Measurements from ENCODE around the gene KIRREL1. TPM values are rescaled to one million over a fixed set of nuclear protein-coding genes. Genes with fewer than 3 reads are reported as not detected.

KIRREL1 gene
- total RNA-seq, 2 donors from 2014 or later, result not detected

GRCh38 chr1:157963713-157964112, 29.7 kb upstream of the KIRREL1 start:
- Mint-ChIP-seq H3K36me3 (no peaks in the 10 kb centered on the region), H3K9me3 (no peaks in the 10 kb centered on the region), H3K27ac (no peak overlapping the region), H3K4me3 (no peak overlapping the region), H3K4me1 (ENCODE audit: low read depth in 2 of 2) (peaks cover 6 to 9% of the 10 kb centered on the region in 2 donors), H3K27me3 (peaks cover 28 to 31% of the 10 kb centered on the region in 2 donors)
- DNase-seq (ENCODE audit: low spot score), result no peak
- no peak for ATAC-seq

- no peaks in the 10 kb centered on the region for H3K36me3 Mint-ChIP-seq
- peaks cover 14 to 28% of the 10 kb centered on the region in 2 donors for H3K27me3 Mint-ChIP-seq
- H3K4me3 Mint-ChIP-seq, result no peak overlapping the region
- H3K4me1 Mint-ChIP-seq (ENCODE audit: low read depth in 2 of 2), result peaks cover 6 to 13% of the 10 kb centered on the region in 2 donors
- H3K9me3 Mint-ChIP-seq, result no peaks in the 10 kb centered on the region
- no peak for ATAC-seq
- no peak for DNase-seq (ENCODE audit: low spot score)
- no peak overlapping the region for H3K27ac Mint-ChIP-seq
Observed at GRCh38 chr1:157965584-157965983, 27.9 kb upstream of the KIRREL1 start.

- ATAC-seq (no peak), DNase-seq (ENCODE audit: low spot score) (no peak)
- Mint-ChIP-seq H3K9me3 (no peaks in the 10 kb centered on the region), H3K4me1 (ENCODE audit: low read depth in 2 of 2) (peaks cover 6 to 18% of the 10 kb centered on the region in 2 donors), H3K36me3 (no peaks in the 10 kb centered on the region), H3K27me3 (peaks cover 9 to 24% of the 10 kb centered on the region in 2 donors), H3K27ac (no peak overlapping the region), H3K4me3 (no peak overlapping the region)
Observed at GRCh38 chr1:157966031-157966537, 27.4 kb upstream of the KIRREL1 start.

GRCh38 chr1:157967205-157967604, 26.2 kb upstream of the KIRREL1 start:
- H3K9me3 Mint-ChIP-seq, result no peaks in the 10 kb centered on the region
- no peaks in the 10 kb centered on the region for H3K36me3 Mint-ChIP-seq
- H3K27me3 Mint-ChIP-seq, result peaks cover 10 to 17% of the 10 kb centered on the region in 2 donors
- no peak overlapping the region for H3K27ac Mint-ChIP-seq
- peaks cover 3 to 15% of the 10 kb centered on the region in 2 donors for H3K4me1 Mint-ChIP-seq (ENCODE audit: low read depth in 2 of 2)
- ATAC-seq (no peak), DNase-seq (ENCODE audit: low spot score) (no peak)
- H3K4me3 Mint-ChIP-seq, result no peak overlapping the region

DNA sequence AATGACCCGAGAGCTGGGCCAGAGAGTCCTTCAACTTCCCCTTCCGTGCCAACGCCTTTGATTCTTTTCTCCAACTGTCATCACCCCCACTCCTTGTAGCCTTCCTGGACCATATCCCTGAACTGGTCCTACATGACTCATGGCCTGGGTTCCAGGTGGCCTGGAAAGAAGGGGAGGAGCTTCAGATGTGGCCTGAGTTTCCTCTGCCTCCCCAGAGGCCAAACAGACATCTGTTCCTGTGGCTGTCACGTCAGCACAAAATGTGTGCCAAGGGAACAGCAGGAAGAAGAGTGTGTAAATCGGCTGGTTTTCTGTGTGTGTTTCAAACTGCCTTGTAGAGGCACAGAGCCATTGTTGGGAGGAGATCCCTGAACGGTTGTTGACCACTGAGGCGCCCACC, 24.9 kb upstream of the KIRREL1 start:
- no peak overlapping the region for H3K4me3 Mint-ChIP-seq

GRCh38 chr1:157968946-157969345, 24.5 kb upstream of the KIRREL1 start:
- H3K4me1 Mint-ChIP-seq (ENCODE audit: low read depth in 2 of 2), result peaks cover 0 to 9% of the 10 kb centered on the region in 2 donors
- H3K27ac Mint-ChIP-seq, result no peak overlapping the region
- no peak overlapping the region for H3K4me3 Mint-ChIP-seq
- DNase-seq (ENCODE audit: low spot score), result no peak
- ATAC-seq, result no peak
- peaks cover 15 to 24% of the 10 kb centered on the region in 2 donors for H3K27me3 Mint-ChIP-seq
- H3K9me3 Mint-ChIP-seq, result no peaks in the 10 kb centered on the region
- H3K36me3 Mint-ChIP-seq, result no peaks in the 10 kb centered on the region

More for the DNA sequence above, 24.9 kb upstream of the KIRREL1 start:
- Mint-ChIP-seq H3K9me3 (no peaks in the 10 kb centered on the region), H3K27me3 (peaks cover 10 to 20% of the 10 kb centered on the region in 2 donors), H3K27ac (no peak overlapping the region), H3K36me3 (no peaks in the 10 kb centered on the region), H3K4me1 (ENCODE audit: low read depth in 2 of 2) (peaks cover 0 to 9% of the 10 kb centered on the region in 2 donors)
- DNase-seq (ENCODE audit: low spot score), result no peak
- no peak for ATAC-seq

GRCh38 chr1:157969697-157970485, 23.6 kb upstream of the KIRREL1 start:
- DNase-seq (ENCODE audit: low spot score), result no peak
- no peak for ATAC-seq
- H3K36me3 Mint-ChIP-seq, result no peaks in the 10 kb centered on the region
- peaks cover 18 to 25% of the 10 kb centered on the region in 2 donors for H3K27me3 Mint-ChIP-seq
- H3K4me3 Mint-ChIP-seq, result no peak overlapping the region
- H3K4me1 Mint-ChIP-seq (ENCODE audit: low read depth in 2 of 2), result peaks cover 0 to 9% of the 10 kb centered on the region in 2 donors
- H3K9me3 Mint-ChIP-seq, result no peaks in the 10 kb centered on the region
- H3K27ac Mint-ChIP-seq, result no peak overlapping the region

DNA sequence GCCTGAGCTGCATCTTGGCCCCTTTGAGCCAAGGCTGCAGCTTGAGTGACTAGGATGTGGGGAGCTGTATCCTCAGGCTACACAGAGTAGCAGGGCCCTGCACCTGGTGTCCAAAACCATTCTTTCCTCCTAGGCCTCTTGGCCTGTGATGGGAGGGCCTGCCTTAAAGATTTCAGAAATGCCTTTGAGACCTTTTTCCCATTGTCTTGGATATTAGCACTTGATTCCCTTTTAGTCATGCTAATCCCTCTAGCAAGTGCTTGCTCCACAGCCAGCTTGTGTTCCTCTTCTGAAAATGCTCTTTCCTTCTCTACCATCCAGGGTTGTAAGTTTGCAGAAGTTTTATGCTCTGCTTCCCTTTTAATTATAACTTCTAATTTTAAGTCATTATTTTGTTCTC, 21.7 kb upstream of the KIRREL1 start:
- Mint-ChIP-seq H3K9me3 (no peaks in the 10 kb centered on the region), H3K4me3 (no peak overlapping the region), H3K4me1 (ENCODE audit: low read depth in 2 of 2) (peaks cover 0 to 9% of the 10 kb centered on the region in 2 donors), H3K27ac (no peak overlapping the region), H3K36me3 (no peaks in the 10 kb centered on the region), H3K27me3 (peaks cover 24 to 26% of the 10 kb centered on the region in 2 donors)
- DNase-seq (ENCODE audit: low spot score) (no peak), ATAC-seq (no peak)

DNA sequence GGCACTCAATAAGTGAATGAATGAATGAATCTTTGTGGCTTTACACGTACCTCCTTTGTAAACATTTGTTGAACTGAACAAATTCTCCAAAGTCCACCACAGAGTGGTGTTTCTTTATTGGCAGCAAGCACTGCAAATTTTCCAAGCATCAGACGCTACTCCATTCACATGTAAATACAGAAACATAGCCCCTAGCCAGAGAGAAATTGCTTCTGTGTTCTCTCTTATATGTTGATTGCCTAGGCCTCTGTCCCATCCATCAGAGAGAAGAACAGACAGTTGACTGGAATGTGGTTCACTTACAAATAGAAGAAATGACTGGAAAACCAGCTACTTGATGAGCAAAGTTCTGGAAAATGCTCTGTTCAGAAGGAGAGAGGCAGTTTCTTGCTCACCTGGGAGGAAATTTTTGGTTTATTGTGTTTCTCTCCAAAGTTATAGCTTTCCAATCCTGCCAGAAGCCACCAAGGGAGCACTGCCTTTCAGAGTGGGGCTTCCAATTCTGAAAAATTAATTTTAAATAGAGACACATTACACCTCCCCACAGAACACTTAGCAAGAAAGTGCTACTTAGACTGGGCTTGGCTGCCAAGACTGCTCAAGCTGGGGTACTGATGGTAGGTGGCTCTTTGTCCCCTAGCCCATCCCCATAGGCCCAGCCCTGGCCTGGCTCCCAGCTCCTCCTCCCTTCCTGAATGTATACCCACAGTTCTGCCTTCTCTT, 18.1 kb upstream of the KIRREL1 start:
- no peak for ATAC-seq
- Mint-ChIP-seq H3K4me1 (ENCODE audit: low read depth in 2 of 2) (peaks cover 2 to 8% of the 10 kb centered on the region in 2 donors), H3K27ac (no peak overlapping the region), H3K4me3 (no peak overlapping the region), H3K9me3 (no peaks in the 10 kb centered on the region), H3K27me3 (peaks cover 23 to 44% of the 10 kb centered on the region in 2 donors), H3K36me3 (no peaks in the 10 kb centered on the region)
- no peak for DNase-seq (ENCODE audit: low spot score)

GRCh38 chr1:157976888-157977287, 16.6 kb upstream of the KIRREL1 start:
- no peak overlapping the region for H3K4me3 Mint-ChIP-seq
- H3K9me3 Mint-ChIP-seq, result no peaks in the 10 kb centered on the region

GRCh38 chr1:157978586-157979403, 14.7 kb upstream of the KIRREL1 start:
- no peak overlapping the region for H3K4me3 Mint-ChIP-seq
- H3K27ac Mint-ChIP-seq, result no peak overlapping the region
- H3K36me3 Mint-ChIP-seq, result no peaks in the 10 kb centered on the region
- DNase-seq (ENCODE audit: low spot score), result no peak
- H3K4me1 Mint-ChIP-seq (ENCODE audit: low read depth in 2 of 2), result peaks cover 0 to 2% of the 10 kb centered on the region in 2 donors
- peaks cover 23 to 40% of the 10 kb centered on the region in 2 donors for H3K27me3 Mint-ChIP-seq
- H3K9me3 Mint-ChIP-seq, result no peaks in the 10 kb centered on the region
- ATAC-seq, result no peak

More at GRCh38 chr1:157976888-157977287, 16.6 kb upstream of the KIRREL1 start:
- H3K4me1 Mint-ChIP-seq (ENCODE audit: low read depth in 2 of 2), result peaks cover 0 to 2% of the 10 kb centered on the region in 2 donors
- no peak for ATAC-seq
- peaks cover 25 to 53% of the 10 kb centered on the region in 2 donors for H3K27me3 Mint-ChIP-seq
- no peak overlapping the region for H3K27ac Mint-ChIP-seq
- no peaks in the 10 kb centered on the region for H3K36me3 Mint-ChIP-seq
- DNase-seq (ENCODE audit: low spot score), result no peak

DNA sequence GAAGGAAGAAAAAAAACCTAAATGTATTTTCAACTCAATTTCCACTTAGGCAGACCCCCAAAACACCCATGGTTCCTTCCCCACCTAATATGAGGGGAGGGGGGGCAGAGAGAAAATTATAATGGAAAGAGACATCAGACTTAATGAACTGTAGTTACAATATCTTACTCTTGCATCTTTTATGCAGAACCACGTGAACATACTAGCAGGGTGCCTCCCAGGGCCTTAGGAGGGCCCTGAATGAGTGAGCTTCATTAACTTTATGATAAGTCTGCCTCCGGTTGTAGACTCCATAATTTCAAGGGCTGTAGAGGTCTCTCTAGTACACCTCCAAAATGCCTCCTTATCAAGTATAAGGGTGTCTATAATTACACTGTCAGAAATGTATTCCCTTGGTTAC, 11.3 kb upstream of the KIRREL1 start:
- Mint-ChIP-seq H3K27ac (no peak overlapping the region), H3K36me3 (no peaks in the 10 kb centered on the region), H3K27me3 (peaks cover 24 to 36% of the 10 kb centered on the region in 2 donors), H3K4me1 (ENCODE audit: low read depth in 2 of 2) (peaks cover 0 to 2% of the 10 kb centered on the region in 2 donors), H3K4me3 (no peak overlapping the region), H3K9me3 (no peaks in the 10 kb centered on the region)
- DNase-seq (ENCODE audit: low spot score) (no peak), ATAC-seq (no peak)

DNA sequence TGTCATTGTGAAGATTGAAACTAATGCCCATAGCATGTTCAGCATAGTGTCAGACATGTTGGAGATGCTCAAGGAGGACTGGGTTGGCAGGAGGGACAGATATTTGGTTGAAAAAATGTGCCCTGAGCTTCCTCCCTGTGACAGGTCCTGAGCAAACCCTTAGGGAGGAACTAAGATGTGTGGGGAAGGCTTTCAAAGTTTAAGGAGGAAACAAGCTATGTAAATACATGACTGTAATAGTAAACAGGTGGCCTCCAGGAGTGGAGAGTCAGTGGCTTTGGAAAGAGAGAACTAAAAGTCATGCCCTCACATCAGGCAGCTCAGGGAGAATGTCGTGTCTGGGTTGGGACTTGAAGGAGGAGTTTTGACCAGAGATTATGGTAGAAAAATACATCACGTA, 9.7 kb upstream of the KIRREL1 start:
- Mint-ChIP-seq H3K27me3 (peaks cover 29 to 36% of the 10 kb centered on the region in 2 donors), H3K27ac (no peak overlapping the region), H3K4me3 (no peak overlapping the region), H3K36me3 (no peaks in the 10 kb centered on the region), H3K4me1 (ENCODE audit: low read depth in 2 of 2) (peaks cover 0 to 2% of the 10 kb centered on the region in 2 donors), H3K9me3 (no peaks in the 10 kb centered on the region)
- DNase-seq (ENCODE audit: low spot score), result no peak
- ATAC-seq, result no peak

Data from natural killer cell treated with Interleukin-12 subunit alpha and Interleukin-12 subunit beta and Interleukin-15 and Interleukin-18, amount 100 ng/mL, for 72 hours (primary cell).